Measurements from ENCODE around the gene LETMD1. TPM values are rescaled to one million over a fixed set of nuclear protein-coding genes. Genes with fewer than 3 reads are reported as not detected.

LETMD1 gene
- total RNA-seq, 2 donors from 2014 or later, result 91.0 to 124 TPM

- Mint-ChIP-seq H3K9me3 (no peaks in the 10 kb centered on the region), H3K36me3 (no peaks in the 10 kb centered on the region), H3K27ac (no peak overlapping the region)
- no peak for DNase-seq (ENCODE audit: low spot score in 2 of 2)
- ATAC-seq, result no peak
These were observed 27.5 kb upstream of the LETMD1 start for GRCh38 chr12:51020448-51021182.

GRCh38 chr12:51021694-51022093 is 26.4 kb upstream of the LETMD1 start:
- no peak for DNase-seq (ENCODE audit: low spot score in 2 of 2)

GRCh38 chr12:51023625-51024382 is 24.3 kb upstream of the LETMD1 start:
- no peak for DNase-seq (ENCODE audit: low spot score in 2 of 2)
- ATAC-seq, result no peak
- Mint-ChIP-seq H3K27ac (peak overlapping the region; percentile 96 to 99), H3K9me3 (no peaks in the 10 kb centered on the region), H3K36me3 (no peaks in the 10 kb centered on the region)

More at GRCh38 chr12:51021694-51022093, 26.4 kb upstream of the LETMD1 start:
- Mint-ChIP-seq H3K36me3 (no peaks in the 10 kb centered on the region), H3K9me3 (no peaks in the 10 kb centered on the region), H3K27ac (peak overlapping the region; percentile 23 to 79)
- ATAC-seq, result no peak

GRCh38 chr12:51025338-51025835 is 22.7 kb upstream of the LETMD1 start:
- ATAC-seq (no peak), DNase-seq (ENCODE audit: low spot score in 2 of 2) (no peak)
- H3K27ac Mint-ChIP-seq, result peak overlapping the region; percentile 96 to 99
- no peaks in the 10 kb centered on the region for H3K9me3 Mint-ChIP-seq
- H3K36me3 Mint-ChIP-seq, result no peaks in the 10 kb centered on the region

GRCh38 chr12:51025836-51026638 is 22.1 kb upstream of the LETMD1 start, which contains the start of gene SLC11A2:
Gene SLC11A2 (minus strand): TSS chr12:51026384. CDS start chr12:51010728, 15,656 bp downstream.
- H3K9me3 Mint-ChIP-seq, result no peaks in the 10 kb centered on the region
- peak; percentile 91 to 98 for DNase-seq (ENCODE audit: low spot score in 2 of 2)
- H3K36me3 Mint-ChIP-seq, result no peaks in the 10 kb centered on the region
- H3K27ac Mint-ChIP-seq, result peak within 1 kb of the TSS; percentile 96 to 99
- ATAC-seq, result peak; percentile 84 to 86

- ATAC-seq (no peak), DNase-seq (ENCODE audit: low spot score in 2 of 2) (no peak)
- no peaks in the 10 kb centered on the region for H3K9me3 Mint-ChIP-seq
- H3K27ac Mint-ChIP-seq, result peak overlapping the region; percentile 63 to 96
- H3K36me3 Mint-ChIP-seq, result no peaks in the 10 kb centered on the region
These were observed 20.7 kb upstream of the LETMD1 start for GRCh38 chr12:51027342-51027835.

GRCh38 chr12:51028126-51028812 is 19.9 kb upstream of the LETMD1 start:
- no peak for DNase-seq (ENCODE audit: low spot score in 2 of 2)
- ATAC-seq, result no peak
- Mint-ChIP-seq H3K9me3 (no peaks in the 10 kb centered on the region), H3K36me3 (no peaks in the 10 kb centered on the region), H3K27ac (no peak overlapping the region)

GRCh38 chr12:51028813-51029150 is 19.3 kb upstream of the LETMD1 start:
- no peak for ATAC-seq
- H3K9me3 Mint-ChIP-seq, result no peaks in the 10 kb centered on the region
- no peak for DNase-seq (ENCODE audit: low spot score in 2 of 2)
- H3K27ac Mint-ChIP-seq, result no peak overlapping the region
- no peaks in the 10 kb centered on the region for H3K36me3 Mint-ChIP-seq

- H3K27ac Mint-ChIP-seq, result peak overlapping the region in 1 of 2 donors; percentile 79
- DNase-seq (ENCODE audit: low spot score in 2 of 2) (no peak), ATAC-seq (no peak)
- H3K9me3 Mint-ChIP-seq, result no peaks in the 10 kb centered on the region
- no peaks in the 10 kb centered on the region for H3K36me3 Mint-ChIP-seq
These were observed 15.1 kb upstream of the LETMD1 start for GRCh38 chr12:51033048-51033447.

GRCh38 chr12:51033457-51034089 is 14.6 kb upstream of the LETMD1 start:
- H3K9me3 Mint-ChIP-seq, result no peaks in the 10 kb centered on the region
- DNase-seq (ENCODE audit: low spot score in 2 of 2) (no peak), ATAC-seq (peak in 1 of 2 donors; percentile 44)
- peak overlapping the region in 1 of 2 donors; percentile 79 for H3K27ac Mint-ChIP-seq
- no peaks in the 10 kb centered on the region for H3K36me3 Mint-ChIP-seq

GRCh38 chr12:51036279-51036678 is 11.8 kb upstream of the LETMD1 start:
- DNase-seq (ENCODE audit: low spot score in 2 of 2), result no peak
- Mint-ChIP-seq H3K36me3 (no peaks in the 10 kb centered on the region), H3K27ac (no peak overlapping the region), H3K9me3 (no peaks in the 10 kb centered on the region)
- no peak for ATAC-seq

GRCh38 chr12:51048661-51049251 is 629 bp downstream of the LETMD1 start:
- peaks cover 13 to 15% of the 10 kb centered on the region in 2 donors for H3K36me3 Mint-ChIP-seq
- ATAC-seq, result no peak
- H3K9me3 Mint-ChIP-seq, result no peaks in the 10 kb centered on the region
- no peak for DNase-seq (ENCODE audit: low spot score in 2 of 2)
- peak overlapping the region; percentile 90 to 93 for H3K27ac Mint-ChIP-seq

GRCh38 chr12:51049525-51049924 is 1.4 kb downstream of the LETMD1 start:
- peak overlapping the region in 1 of 2 donors; percentile 93 for H3K27ac Mint-ChIP-seq
- peaks cover 13 to 15% of the 10 kb centered on the region in 2 donors for H3K36me3 Mint-ChIP-seq
- H3K9me3 Mint-ChIP-seq, result no peaks in the 10 kb centered on the region
- no peak for DNase-seq (ENCODE audit: low spot score in 2 of 2)
- no peak for ATAC-seq

GRCh38 chr12:51051787-51052186 is 3.7 kb downstream of the LETMD1 start:
- Mint-ChIP-seq H3K9me3 (no peaks in the 10 kb centered on the region), H3K27ac (peak overlapping the region; percentile 2 to 58), H3K36me3 (peaks cover 13 to 15% of the 10 kb centered on the region in 2 donors)
- ATAC-seq (no peak), DNase-seq (ENCODE audit: low spot score in 2 of 2) (no peak)

- Mint-ChIP-seq H3K27ac (peak overlapping the region in 1 of 2 donors; percentile 36), H3K9me3 (no peaks in the 10 kb centered on the region), H3K36me3 (peaks cover 0 to 8% of the 10 kb centered on the region in 2 donors)
- no peak for ATAC-seq
- no peak for DNase-seq (ENCODE audit: low spot score in 2 of 2)
These were observed 6.9 kb downstream of the LETMD1 start for GRCh38 chr12:51055060-51055459.

Data from activated naive CD4-positive, alpha-beta T cell treated with anti-CD3 and anti-CD28 coated beads, Interleukin-2, amount 50 U/mL, for 72 hours (primary cell).